Psoas muscle (tissue), 8 donors: ENCODE data around the gene CCDC69. TPM values are rescaled to one million over a fixed set of nuclear protein-coding genes. Genes with fewer than 3 reads are reported as not detected.
"Not testable (repeated sequence)": the region's sequence is repeated elsewhere in the genome, so short reads cannot be mapped to it uniquely, and the experiment has no call there.

Experiments
- ATAC-seq, 4 donors: fragments of 200-7000 bp; cut with Tn5 transposase; one replicate each; pipeline ENCODE4 v1.9.1; 2020; ENCODE audit warnings: moderate library complexity in 3 of 4, mild to moderate bottlenecking in 2 of 4
- DNase-seq, 2 donors: peaks; one replicate each; pipeline ENCODE4 v3.0.0-alpha.2; 2020
- H3K27ac ChIP-seq: fragments of 200-600 bp; one replicate; pipeline ENCODE4 v1.8.0; 2022
- H3K27me3 ChIP-seq, 3 donors: fragments of 200-600 bp in 1 of 3; one replicate each; pipeline versions ENCODE4 v1.6.1 to v1.8.0; 2013 to 2022; ENCODE audit warnings: low read length in 2 of 3, mild to moderate bottlenecking in 2 of 3, moderate library complexity in 1 of 3; ENCODE audit not compliant: insufficient read depth in 3 of 3
- H3K36me3 ChIP-seq, 2 donors: fragments of 200-600 bp in 1 of 2; one replicate each; pipeline versions ENCODE4 v1.6.1 to v1.8.0; 2013 to 2022; ENCODE audit warnings: low read depth in 1 of 2, mild to moderate bottlenecking in 1 of 2, moderate library complexity in 1 of 2; ENCODE audit not compliant: insufficient read depth in 1 of 2
- H3K4me1 ChIP-seq: fragments of 200-600 bp; one replicate; pipeline ENCODE4 v1.8.0; 2022
- H3K4me3 ChIP-seq: fragments of 200-600 bp; one replicate; pipeline ENCODE4 v1.8.0; 2022; ENCODE audit warnings: mild to moderate bottlenecking
- H3K9me3 ChIP-seq: fragments of 200-600 bp; one replicate; pipeline ENCODE4 v1.8.0; 2022
- CTCF ChIP-seq: fragments of 200-600 bp; IDR thresholded peaks from one replicate; pipeline ENCODE4 v1.8.0; 2022; ENCODE audit warnings: antibody characterized with exemption
- WGBS, 3 donors: extraction: QIAGEN DNeasy Blood & Tissue Kit; methylation state at CpG; one replicate each; pipeline versions ENCODE4 v1.1.6 to v1.1.7; 2013; 5-methylcytosine and 5-hydroxymethylcytosine counted together
- intact Hi-C, 2 donors: fragments of 100-400 bp; cut with DNase I; formaldehyde crosslinking; loops; one replicate each; pipeline versions ENCODE4 v1.11.0 to v1.14.2; 2022
- polyA plus RNA-seq, 3 donors: library from polyadenylated mRNA; stranded (reverse); fragments of 200-250 nt; gene quantifications; one replicate each; pipeline ENCODE4 v1.2.3, GENCODE V29; 2013
- total RNA-seq, 4 donors: library from RNA; stranded (reverse); fragmentation: NEBNext Ultra II Directional in 2 of 4; extraction: Animal tissue kit (Norgen Biotek cat#: 25700) in 2 of 4; gene quantifications; one replicate each; pipeline versions ENCODE4 v1.2.1 to v1.2.4, GENCODE V29; 2021 to 2023
- donor health status: healthy with polysubstance abuse.
- donor health status: DM: no; HTN: no; CAD: no; lungs with moderate emphysema.
- donor health status: Bipolar disorder and iron deficiency.
- donor health status: healthy.
- donor health status: DM: yes; HTN: yes; CAD: no.
- donor health status: DM: no; HTN: no; CAD: no.
- donor health status: DM: no; HTN: no; CAD: no.
- donor health status: DM: yes; HTN: yes; CAD: no.

CCDC69 gene
- total and polyA plus RNA-seq, 7 donors, result 27.0 to 180 (median 65.9) TPM

- H3K9me3 ChIP-seq, result no peaks in the 10 kb centered on the region
- peaks cover 3% of the 10 kb centered on the region for H3K4me1 ChIP-seq
- no peaks in the 10 kb centered on the region for H3K27me3 ChIP-seq
- WGBS, 3 donors, result 74 to 89% (median 74%) methylated on average over 6 of the region's 6 CpGs
- no peak overlapping the region for H3K27ac ChIP-seq
- TF ChIP-seq CTCF, result no peak
- ATAC-seq (no peak), DNase-seq (no peak)
- intact Hi-C loops, result no loop called here
- H3K36me3 ChIP-seq, result peaks cover 8 to 57% of the 10 kb centered on the region in 2 donors
- no peak overlapping the region for H3K4me3 ChIP-seq
Observed at GRCh38 chr5:151200913-151201595, 22.8 kb downstream of the CCDC69 start.

GRCh38 chr5:151199581-151200185, 24.2 kb downstream of the CCDC69 start:
- ATAC-seq (no peak), DNase-seq (no peak)
- H3K4me1 ChIP-seq, result peaks cover 3% of the 10 kb centered on the region
- WGBS, 3 donors, result 74 to 92% (median 75%) methylated on average over 7 of the region's 7 CpGs
- H3K27me3 ChIP-seq, result no peaks in the 10 kb centered on the region
- H3K9me3 ChIP-seq, result no peaks in the 10 kb centered on the region
- intact Hi-C loops, result no loop called here
- H3K4me3 ChIP-seq, result no peak overlapping the region
- peaks cover 8 to 56% of the 10 kb centered on the region in 2 donors for H3K36me3 ChIP-seq
- peak overlapping the region; percentile 9 for H3K27ac ChIP-seq
- TF ChIP-seq CTCF, result no peak

GRCh38 chr5:151198861-151199260, 25.0 kb downstream of the CCDC69 start:
- DNase-seq, result no peak

GRCh38 chr5:151197291-151197600, 26.6 kb downstream of the CCDC69 start:
- H3K27me3 ChIP-seq, H3K9me3 ChIP-seq, H3K4me3 ChIP-seq, DNase-seq, H3K4me1 ChIP-seq, ATAC-seq, intact Hi-C loops: not testable (repeated sequence)
- Histone ChIP-seq H3K36me3 (peaks cover 8 to 47% of the 10 kb centered on the region in 2 donors), H3K27ac (peak overlapping the region; percentile 69)
- WGBS, 3 donors, result 73 to 83% (median 74%) methylated on average over 9 of the region's 9 CpGs

More at GRCh38 chr5:151198861-151199260, 25.0 kb downstream of the CCDC69 start:
- no peak for TF ChIP-seq CTCF
- Histone ChIP-seq H3K9me3 (no peaks in the 10 kb centered on the region), H3K4me3 (no peak overlapping the region), H3K27me3 (no peaks in the 10 kb centered on the region), H3K4me1 (peaks cover 3% of the 10 kb centered on the region), H3K27ac (no peak overlapping the region), H3K36me3 (peaks cover 8 to 54% of the 10 kb centered on the region in 2 donors)
- 84 to 89% (median 89%) methylated on average over 5 of the region's 5 CpGs for WGBS, 3 donors
- intact Hi-C loops, result no loop called here
- ATAC-seq, result no peak

GRCh38 chr5:151196556-151197290, 27.2 kb downstream of the CCDC69 start:
- Histone ChIP-seq H3K27ac (peak overlapping the region; percentile 69), H3K9me3 (peaks cover 3% of the 10 kb centered on the region), H3K36me3 (peaks cover 8 to 42% of the 10 kb centered on the region in 2 donors), H3K27me3 (no peaks in the 10 kb centered on the region), H3K4me1 (peaks cover 3% of the 10 kb centered on the region), H3K4me3 (no peak overlapping the region)
- no peak for TF ChIP-seq CTCF
- ATAC-seq (peak; percentile 74 to 91 (median 83)), DNase-seq (no peak)
- intact Hi-C loops, result no loop called here
- 33 to 52% (median 34%) methylated on average over 5 of the region's 5 CpGs for WGBS, 3 donors
